Erythroblast (primary cell): ENCODE results near the gene CCDC86.

Source experiments
- GATA1 ChIP-seq: IDR thresholded peaks from 2 replicates; pipeline ENCODE4 v1.6.1; 2011; ENCODE audit warnings: low read depth, mild to moderate bottlenecking, control low read depth, low read length, moderate library complexity
- POLR2A ChIP-seq: IDR thresholded peaks from 2 replicates; pipeline ENCODE4 v1.6.1; 2011; ENCODE audit warnings: mild to moderate bottlenecking, low read length

DNA sequence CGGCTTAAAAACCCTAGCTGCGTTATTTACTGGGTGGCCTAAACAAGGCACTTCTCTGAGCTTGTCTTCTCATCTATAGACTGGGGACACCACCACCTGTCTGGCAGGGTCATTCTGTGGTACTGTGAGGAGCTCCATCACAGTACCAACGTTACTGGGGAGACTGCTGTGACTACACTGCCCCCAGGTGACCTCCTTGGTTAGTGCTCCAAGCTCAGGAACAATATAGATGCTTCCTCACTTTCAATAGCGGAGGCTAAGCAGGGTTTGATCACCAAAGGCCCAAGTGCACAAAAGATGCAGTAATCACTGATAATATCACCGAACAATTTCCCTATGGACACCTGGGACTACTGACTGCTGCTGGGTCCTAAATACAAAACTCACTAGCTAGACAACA is 45.6 kb downstream of the CCDC86 start:
- TF ChIP-seq POLR2A (no peak), GATA1 (no peak)
